Activated CD4-positive, CD25-positive, alpha-beta regulatory T cell (primary cell): ENCODE data around the gene GNG7.
"Not testable (repeated sequence)": the region's sequence is repeated elsewhere in the genome, so short reads cannot be mapped to it uniquely, and the experiment has no call there.

Experiments used
- DNase-seq, 4 experiments: peaks; one replicate each; lab custom pipeline; 2025; lab: John Stamatoyannopoulos, UW

The GNG7 gene

GRCh38 chr19:2726904-2727639 lies 24.6 kb upstream of the GNG7 start:
- DNase-seq, result no peak

GRCh38 chr19:2726160-2726855 lies 23.8 kb upstream of the GNG7 start:
- no peak for DNase-seq

GRCh38 chr19:2724148-2724557 lies 21.7 kb upstream of the GNG7 start:
- no peak for DNase-seq

GRCh38 chr19:2723747-2724146 lies 21.3 kb upstream of the GNG7 start:
- DNase-seq, result no peak

- DNase-seq, result no peak
Measured at GRCh38 chr19:2723345-2723715, 20.8 kb upstream of the GNG7 start.

GRCh38 chr19:2722541-2723344 lies 20.2 kb upstream of the GNG7 start:
- no peak for DNase-seq

GRCh38 chr19:2721570-2722540 lies 19.4 kb upstream of the GNG7 start:
- no peak for DNase-seq

- DNase-seq, result no peak
Measured at GRCh38 chr19:2720777-2721569, 18.5 kb upstream of the GNG7 start, which contains the start of gene DIRAS1. Gene DIRAS1, minus strand, starts transcription at chr19:2721372. Its CDS starts 3,566 bp downstream, at chr19:2717806.

GRCh38 chr19:2719920-2720776 lies 17.7 kb upstream of the GNG7 start:
- DNase-seq, result no peak

- DNase-seq, result no peak
Measured at GRCh38 chr19:2719232-2719735, 16.8 kb upstream of the GNG7 start.

- DNase-seq, result no peak
Measured at GRCh38 chr19:2717638-2718541, 15.4 kb upstream of the GNG7 start.

- no peak for DNase-seq
Measured at GRCh38 chr19:2716722-2717637, 14.5 kb upstream of the GNG7 start.

- DNase-seq, result no peak
Measured at GRCh38 chr19:2716275-2716650, 13.8 kb upstream of the GNG7 start.

- DNase-seq, result no peak
Measured at GRCh38 chr19:2715470-2716274, 13.2 kb upstream of the GNG7 start.

GRCh38 chr19:2714531-2715269 lies 12.2 kb upstream of the GNG7 start:
- no peak for DNase-seq

GRCh38 chr19:2714102-2714501 lies 11.6 kb upstream of the GNG7 start:
- DNase-seq, result not testable (repeated sequence)
